Panc1 (cell line): Measurements from ENCODE around the gene B4GAT1. TPM values are rescaled to one million over a fixed set of nuclear protein-coding genes. Genes with fewer than 3 reads are reported as not detected.
A peak's percentile ranks its signal among the peaks of the same experiment; 100 is the strongest.

Source experiments
- ATAC-seq: fragments of 200-7000 bp; cut with Tn5 transposase; 2 replicates; pipeline ENCODE4 v1.9.1; 2020; ENCODE audit warnings: mild to moderate bottlenecking, moderate library complexity
- BruUV-seq: library from RNA; stranded (reverse); fragments of 400-500 nt; replicated peaks from 2 replicates; lab custom pipeline; 2021; lab: Mats Ljungman, UMichigan
- CTCF ChIA-PET: fragments of 300-600 bp; sonication (Branson Sonifier 250); formaldehyde crosslinking; loops from one replicate; lab custom pipeline; 2022; ENCODE audit warnings: antibody characterized with exemption; lab: Charles Lee
- POLR2A ChIA-PET: fragments of 300-600 bp; sonication (Branson Sonifier 250); formaldehyde crosslinking; loops from one replicate; lab custom pipeline; 2022; ENCODE audit warnings: antibody characterized with exemption; lab: Charles Lee
- DNase-seq: peaks from one replicate; pipeline ENCODE4 v3.0.0-alpha.2; 2010; ENCODE audit warnings: low read depth, low spot score
- H3K27ac ChIP-seq: 2 replicates; pipeline ENCODE4 v1.5.1; 2011; ENCODE audit warnings: mild to moderate bottlenecking, low read length, inconsistent platforms
- H3K27me3 ChIP-seq: fragments of 200-500 bp; sonication (Bioruptor generic); 2 replicates; pipeline ENCODE4 v1.6.0; 2014; ENCODE audit warnings: low read length, inconsistent platforms; ENCODE audit not compliant: control insufficient read depth, insufficient read depth
- H3K36me3 ChIP-seq: fragments of 200-500 bp; sonication (Bioruptor generic); 2 replicates; pipeline ENCODE4 v1.5.1; 2014; ENCODE audit warnings: inconsistent platforms, mild to moderate bottlenecking, low read length, moderate library complexity; ENCODE audit not compliant: control insufficient read depth, insufficient read depth
- H3K4me1 ChIP-seq: 2 replicates; pipeline ENCODE4 v1.5.1; 2011; ENCODE audit warnings: inconsistent platforms, mild to moderate bottlenecking, low read length, moderate library complexity; ENCODE audit not compliant: control insufficient read depth, insufficient read depth
- H3K4me3 ChIP-seq, 2 experiments: 2 replicates each; pipeline ENCODE4 v1.5.1; 2011 to 2012; ENCODE audit warnings: low read depth in 2 of 2, low read length in 2 of 2, mild to moderate bottlenecking in 2 of 2, inconsistent platforms in 1 of 2, moderate library complexity in 1 of 2
- H3K9me3 ChIP-seq: fragments of 200-500 bp; sonication (Bioruptor generic); 2 replicates; pipeline ENCODE4 v1.5.1; 2014; ENCODE audit warnings: low read depth, mild to moderate bottlenecking, inconsistent platforms, low read length, moderate library complexity; ENCODE audit not compliant: control insufficient read depth, insufficient read depth
- CTCF ChIP-seq: fragments of 450-650 bp; IDR thresholded peaks from 2 replicates; pipeline ENCODE4 v1.5.1; 2017; ENCODE audit warnings: mild to moderate bottlenecking
- POLR2AphosphoS5 ChIP-seq: IDR thresholded peaks from 2 replicates; pipeline ENCODE4 v1.6.1; 2012; ENCODE audit warnings: mild to moderate bottlenecking, low read depth, low read length, moderate library complexity
- REST ChIP-seq, 2 experiments: IDR thresholded peaks; 2 replicates each; pipeline ENCODE4 v1.6.1; 2011 to 2012; ENCODE audit warnings: low read depth in 2 of 2, control low read depth in 1 of 2, low read length in 1 of 2, mild to moderate bottlenecking in 1 of 2, moderate library complexity in 1 of 2; ENCODE audit not compliant: insufficient read depth in 1 of 2
- SIN3A ChIP-seq: IDR thresholded peaks from 2 replicates; pipeline ENCODE4 v1.6.1; 2012; ENCODE audit warnings: low read depth, mild to moderate bottlenecking, low read length, moderate library complexity, borderline replicate concordance; ENCODE audit not compliant: insufficient read depth
- TCF7L2 ChIP-seq: IDR thresholded peaks from 2 replicates; pipeline ENCODE4 v1.6.1; 2011; ENCODE audit warnings: mild to moderate bottlenecking, low read depth, low read length, inconsistent platforms
- in situ Hi-C: cut with HindIII; loops from 2 replicates; pipeline ENCODE4 v1.10.0; 2016; ENCODE audit warnings: low sequenced_read_pairs, low pct_unique_long_range_greater_than_20kb
- intact Hi-C: fragments of 100-400 bp; cut with micrococcal nuclease; formaldehyde crosslinking; loops from one replicate; pipeline ENCODE4 v1.10.0; 2022; ENCODE audit not compliant: unreplicated experiment
- total RNA-seq: library from RNA; stranded (reverse); gene quantifications from one replicate; pipeline ENCODE4 v1.2.1, GENCODE V29; 2021; ENCODE audit not compliant: unreplicated experiment

Gene B4GAT1
- total RNA-seq, 1 experiment from 2014 or later: 29.3 TPM

GRCh38 chr11:66338276-66339161, 8.9 kb downstream of the B4GAT1 start:
- no peaks in the 10 kb centered on the region for H3K27me3 ChIP-seq
- CTCF ChIA-PET: interaction anchor here (0.6 to 0.9 kb wide), 3 partner anchors 8 to 27 kb away, joined by 3 to 4 read pairs (median 3); no protein-coding TSS in a partner anchor
- no peak overlapping the region for H3K4me3 ChIP-seq
- POLR2A ChIA-PET: no interaction called here
- in situ Hi-C loops (no loop called here), intact Hi-C loops (no loop called here)
- H3K27ac ChIP-seq: no peak overlapping the region
- ATAC-seq (no peak), DNase-seq (no peak)
- BruUV-seq: no TSS peak
- no peaks in the 10 kb centered on the region for H3K9me3 ChIP-seq
- H3K4me1 ChIP-seq: peaks cover 42% of the 10 kb centered on the region
- H3K36me3 ChIP-seq: peaks cover 3% of the 10 kb centered on the region; the same call in 1 of the 2 replicates
- TF ChIP-seq REST (IDR thresholded peaks at IDR 0.05; ENCODE audit: insufficient read depth in 1 of 2, low read depth in 2 of 2, low read length in 1 of 2) (no peak), POLR2AphosphoS5 (no peak), TCF7L2 (no peak), CTCF (no peak), SIN3A (no peak)

- no peak; the same call in 1 of the 2 replicates for ATAC-seq
- Histone ChIP-seq H3K4me1 (peaks cover 41% of the 10 kb centered on the region), H3K36me3 (peaks cover 3% of the 10 kb centered on the region; the same call in 1 of the 2 replicates), H3K27me3 (no peaks in the 10 kb centered on the region), H3K27ac (peak overlapping the region; percentile 64), H3K4me3 (peak overlapping the region in 1 of 2 experiments; percentile 4; a peak in 1 of 4 replicates), H3K9me3 (no peaks in the 10 kb centered on the region)
- in situ Hi-C loops (no loop called here), intact Hi-C loops (no loop called here)
- ChIA-PET POLR2A (no interaction called here), CTCF (interaction anchor here (0.9 kb wide), 1 partner anchor 26 kb away, joined by 3 read pairs; no protein-coding TSS in a partner anchor)
- TF ChIP-seq TCF7L2: no peak
- no peak for DNase-seq
- BruUV-seq: no TSS peak
These were observed 10.1 kb downstream of the B4GAT1 start for GRCh38 chr11:66337103-66337899.
